Measurements from ENCODE around the gene CACNB2.

GRCh38 chr10:18423058-18423637 lies 282.9 kb downstream of the CACNB2 start:
- no peak for TF ChIP-seq EZH2 (IDR thresholded peaks at IDR 0.05; ENCODE audit: borderline replicate concordance, low read depth, low read length, poor library complexity, severe bottlenecking)
- TF ChIP-seq, protein P1, sequence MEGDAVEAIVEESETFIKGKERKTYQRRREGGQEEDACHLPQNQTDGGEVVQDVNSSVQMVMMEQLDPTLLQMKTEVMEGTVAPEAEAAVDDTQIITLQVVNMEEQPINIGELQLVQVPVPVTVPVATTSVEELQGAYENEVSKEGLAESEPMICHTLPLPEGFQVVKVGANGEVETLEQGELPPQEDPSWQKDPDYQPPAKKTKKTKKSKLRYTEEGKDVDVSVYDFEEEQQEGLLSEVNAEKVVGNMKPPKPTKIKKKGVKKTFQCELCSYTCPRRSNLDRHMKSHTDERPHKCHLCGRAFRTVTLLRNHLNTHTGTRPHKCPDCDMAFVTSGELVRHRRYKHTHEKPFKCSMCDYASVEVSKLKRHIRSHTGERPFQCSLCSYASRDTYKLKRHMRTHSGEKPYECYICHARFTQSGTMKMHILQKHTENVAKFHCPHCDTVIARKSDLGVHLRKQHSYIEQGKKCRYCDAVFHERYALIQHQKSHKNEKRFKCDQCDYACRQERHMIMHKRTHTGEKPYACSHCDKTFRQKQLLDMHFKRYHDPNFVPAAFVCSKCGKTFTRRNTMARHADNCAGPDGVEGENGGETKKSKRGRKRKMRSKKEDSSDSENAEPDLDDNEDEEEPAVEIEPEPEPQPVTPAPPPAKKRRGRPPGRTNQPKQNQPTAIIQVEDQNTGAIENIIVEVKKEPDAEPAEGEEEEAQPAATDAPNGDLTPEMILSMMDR (conservative IDR thresholded peaks at IDR 0.05; ENCODE audit: low read depth, low read length) = no peak
